Epithelial cell of proximal tubule (primary cell): Measurements from ENCODE around the gene TSPO2. TPM values are rescaled to one million over a fixed set of nuclear protein-coding genes. Genes with fewer than 3 reads are reported as not detected.
"Not testable (repeated sequence)": the region's sequence is repeated elsewhere in the genome, so short reads cannot be mapped to it uniquely, and the experiment has no call there.

ENCODE experiments used
- DNase-seq: peaks from one replicate; pipeline ENCODE4 v3.0.0-alpha.2; 2011; ENCODE audit warnings: low read depth
- H3K4me3 ChIP-seq: 2 replicates; pipeline ENCODE4 v1.5.1; 2011; ENCODE audit warnings: low read depth, mild to moderate bottlenecking, low read length
- total RNA-seq: library from RNA; depleted of rRNA; stranded (reverse); fragments of >200 nt; gene quantifications from 2 replicates; pipeline ENCODE4 v1.2.3, GENCODE V29; 2015
- TF ChIP-seq, protein P1 (sequence below): conservative IDR thresholded peaks from 2 replicates; pipeline ENCODE4 v1.5.1; 2012; ENCODE audit warnings: low read depth, mild to moderate bottlenecking, low read length

Gene TSPO2
- total RNA-seq, 1 donor from 2014 or later, result not detected

DNA sequence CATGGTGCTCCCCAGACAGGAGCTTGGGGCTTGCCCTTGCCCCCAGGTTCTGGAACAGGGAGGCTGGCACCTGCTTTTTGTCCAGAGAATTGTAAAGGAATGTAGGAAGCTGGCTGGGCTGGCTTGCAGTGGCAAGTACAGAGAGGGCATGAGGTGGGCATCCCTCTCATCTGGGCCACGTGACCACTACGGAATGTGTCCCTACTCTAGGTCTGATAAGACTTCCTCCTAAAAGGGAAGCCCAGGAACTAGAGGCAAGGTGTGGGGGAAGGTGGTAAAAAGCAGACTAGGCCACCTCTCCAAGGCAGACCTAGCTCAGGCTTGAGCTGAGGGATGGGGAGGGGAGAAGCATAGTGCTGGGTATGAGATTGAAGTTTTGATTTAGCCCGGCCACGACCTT, 42.0 kb upstream of the TSPO2 start:
- DNase-seq, result no peak
- TF ChIP-seq, protein P1, sequence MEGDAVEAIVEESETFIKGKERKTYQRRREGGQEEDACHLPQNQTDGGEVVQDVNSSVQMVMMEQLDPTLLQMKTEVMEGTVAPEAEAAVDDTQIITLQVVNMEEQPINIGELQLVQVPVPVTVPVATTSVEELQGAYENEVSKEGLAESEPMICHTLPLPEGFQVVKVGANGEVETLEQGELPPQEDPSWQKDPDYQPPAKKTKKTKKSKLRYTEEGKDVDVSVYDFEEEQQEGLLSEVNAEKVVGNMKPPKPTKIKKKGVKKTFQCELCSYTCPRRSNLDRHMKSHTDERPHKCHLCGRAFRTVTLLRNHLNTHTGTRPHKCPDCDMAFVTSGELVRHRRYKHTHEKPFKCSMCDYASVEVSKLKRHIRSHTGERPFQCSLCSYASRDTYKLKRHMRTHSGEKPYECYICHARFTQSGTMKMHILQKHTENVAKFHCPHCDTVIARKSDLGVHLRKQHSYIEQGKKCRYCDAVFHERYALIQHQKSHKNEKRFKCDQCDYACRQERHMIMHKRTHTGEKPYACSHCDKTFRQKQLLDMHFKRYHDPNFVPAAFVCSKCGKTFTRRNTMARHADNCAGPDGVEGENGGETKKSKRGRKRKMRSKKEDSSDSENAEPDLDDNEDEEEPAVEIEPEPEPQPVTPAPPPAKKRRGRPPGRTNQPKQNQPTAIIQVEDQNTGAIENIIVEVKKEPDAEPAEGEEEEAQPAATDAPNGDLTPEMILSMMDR, result no peak
- no peak overlapping the region for H3K4me3 ChIP-seq

DNA sequence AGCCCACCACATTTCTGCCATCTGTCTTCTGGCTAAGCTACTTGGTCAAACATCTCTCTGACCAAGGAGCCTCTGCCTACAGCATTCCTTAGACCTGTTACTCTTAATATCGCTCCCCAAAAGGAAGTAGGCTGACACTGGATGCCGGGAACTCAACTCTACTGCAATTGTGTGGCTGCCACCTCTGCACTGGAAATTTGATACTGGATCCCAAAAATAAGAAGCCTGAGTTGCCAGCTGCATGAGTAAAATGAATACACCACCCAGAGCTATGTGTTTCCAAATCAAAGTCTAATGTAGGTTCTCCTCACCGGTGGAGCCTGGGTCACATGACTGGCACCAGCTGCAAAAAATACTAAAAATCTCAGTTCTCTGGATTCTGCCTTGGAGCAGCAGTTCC, 40.1 kb upstream of the TSPO2 start:
- H3K4me3 ChIP-seq, result no peak overlapping the region
- no peak for DNase-seq
- TF ChIP-seq, protein P1, result no peak

DNA sequence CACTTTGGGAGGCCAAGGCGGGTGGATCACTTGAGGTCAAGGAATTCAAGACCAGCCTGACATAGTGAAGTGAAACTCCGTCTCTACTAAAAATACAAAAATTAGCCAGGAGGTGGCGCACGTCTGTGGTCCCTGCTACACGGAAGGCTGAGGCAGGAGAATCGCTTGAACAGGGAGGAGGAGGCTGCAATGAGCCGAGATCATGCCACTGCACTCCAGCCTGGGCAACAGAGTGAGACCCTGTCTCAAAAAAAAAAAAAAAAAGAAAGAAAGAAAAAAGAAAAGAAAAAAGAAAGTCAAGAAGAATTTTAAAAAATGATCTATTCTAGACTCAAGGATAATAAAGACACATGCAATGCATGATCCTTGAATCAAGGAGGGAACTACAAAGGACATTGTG, 36.0 kb upstream of the TSPO2 start:
- not testable (repeated sequence) for H3K4me3 ChIP-seq, DNase-seq
- TF ChIP-seq, protein P1, result peak; percentile 68

DNA sequence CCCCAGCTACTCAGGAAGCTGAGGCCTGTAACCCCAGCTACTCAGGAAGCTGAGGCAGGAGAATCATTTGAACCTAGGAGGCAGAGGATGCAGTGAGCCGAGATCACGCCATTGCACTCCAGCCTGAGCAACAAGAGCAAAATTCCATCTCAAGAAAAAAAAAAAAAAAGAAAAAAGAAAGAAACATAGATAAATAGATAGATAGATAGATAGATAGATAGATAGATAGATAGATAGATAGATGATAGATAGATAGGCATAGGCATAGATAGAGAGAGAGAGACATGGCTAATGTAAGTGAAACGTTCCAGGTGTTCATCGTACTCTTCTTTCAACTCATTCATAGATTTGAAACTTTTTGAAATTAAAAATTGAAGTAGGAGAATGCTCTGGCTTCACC, 35.3 kb upstream of the TSPO2 start:
- H3K4me3 ChIP-seq, DNase-seq: not testable (repeated sequence)

DNA sequence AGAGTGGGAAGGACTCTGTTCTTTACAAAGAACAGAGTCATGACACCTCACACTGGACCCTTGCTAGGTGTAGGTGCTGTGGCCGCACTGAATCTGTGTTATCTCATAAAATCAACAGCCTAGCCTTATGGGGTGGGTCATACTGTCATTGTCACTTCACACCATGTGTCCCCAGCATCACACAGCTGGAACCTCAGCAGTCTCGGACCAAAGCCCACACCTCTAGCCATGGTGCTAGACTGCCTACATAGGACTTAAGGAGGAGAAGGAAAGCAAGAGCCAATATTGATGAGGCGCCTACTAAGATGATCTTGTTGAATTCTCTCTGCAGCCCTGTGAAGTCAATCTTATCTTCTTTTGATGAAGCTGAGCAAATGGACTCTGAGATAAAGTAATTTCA, 34.3 kb upstream of the TSPO2 start:
- no peak for DNase-seq
- H3K4me3 ChIP-seq, result no peak overlapping the region
- TF ChIP-seq, protein P1, result no peak

DNA sequence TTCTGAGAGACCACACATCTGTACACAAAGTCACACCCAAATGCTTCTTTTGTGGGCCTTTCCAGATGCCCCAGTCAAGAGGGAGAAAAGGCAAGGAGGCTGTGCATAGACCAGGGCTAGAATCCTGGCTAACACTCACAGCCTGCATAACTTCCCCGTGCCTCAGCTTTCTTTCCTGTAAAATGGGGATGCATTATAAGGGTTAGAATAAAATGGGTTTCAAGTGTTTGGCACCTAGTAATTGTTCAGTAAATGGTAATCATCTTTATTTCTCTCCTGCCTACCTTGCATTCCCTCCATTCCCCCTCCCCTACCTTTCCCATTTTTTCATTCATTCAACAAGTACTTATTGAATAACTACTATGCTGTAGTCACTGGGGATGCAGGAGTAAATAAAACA, 32.6 kb upstream of the TSPO2 start:
- TF ChIP-seq, protein P1, result no peak
- no peak for DNase-seq
- H3K4me3 ChIP-seq, result no peak overlapping the region

DNA sequence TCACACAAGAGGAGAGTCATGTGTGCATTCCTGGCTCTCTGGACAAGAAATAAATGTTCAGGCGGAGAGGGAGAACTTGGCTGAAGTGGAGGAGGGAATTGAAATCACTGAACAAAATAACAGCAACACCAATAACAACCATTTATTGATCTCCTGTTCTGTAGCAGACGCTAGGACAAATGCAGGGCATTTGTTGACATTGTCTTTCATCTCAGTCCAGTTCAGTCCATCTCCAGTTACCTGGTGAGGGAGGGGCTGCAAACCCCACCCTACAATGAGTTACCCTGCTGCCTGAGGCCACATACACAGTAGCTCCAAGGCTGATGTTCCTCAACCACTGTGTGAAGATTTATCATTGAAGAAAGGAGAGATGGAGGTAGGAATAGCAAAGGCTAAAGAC, 30.6 kb upstream of the TSPO2 start:
- DNase-seq, result no peak
- TF ChIP-seq, protein P1, result no peak

More for the DNA sequence above, 30.6 kb upstream of the TSPO2 start:
- H3K4me3 ChIP-seq, result no peak overlapping the region
